ENCODE measurements around the gene MYG1.

The MYG1 gene

DNA sequence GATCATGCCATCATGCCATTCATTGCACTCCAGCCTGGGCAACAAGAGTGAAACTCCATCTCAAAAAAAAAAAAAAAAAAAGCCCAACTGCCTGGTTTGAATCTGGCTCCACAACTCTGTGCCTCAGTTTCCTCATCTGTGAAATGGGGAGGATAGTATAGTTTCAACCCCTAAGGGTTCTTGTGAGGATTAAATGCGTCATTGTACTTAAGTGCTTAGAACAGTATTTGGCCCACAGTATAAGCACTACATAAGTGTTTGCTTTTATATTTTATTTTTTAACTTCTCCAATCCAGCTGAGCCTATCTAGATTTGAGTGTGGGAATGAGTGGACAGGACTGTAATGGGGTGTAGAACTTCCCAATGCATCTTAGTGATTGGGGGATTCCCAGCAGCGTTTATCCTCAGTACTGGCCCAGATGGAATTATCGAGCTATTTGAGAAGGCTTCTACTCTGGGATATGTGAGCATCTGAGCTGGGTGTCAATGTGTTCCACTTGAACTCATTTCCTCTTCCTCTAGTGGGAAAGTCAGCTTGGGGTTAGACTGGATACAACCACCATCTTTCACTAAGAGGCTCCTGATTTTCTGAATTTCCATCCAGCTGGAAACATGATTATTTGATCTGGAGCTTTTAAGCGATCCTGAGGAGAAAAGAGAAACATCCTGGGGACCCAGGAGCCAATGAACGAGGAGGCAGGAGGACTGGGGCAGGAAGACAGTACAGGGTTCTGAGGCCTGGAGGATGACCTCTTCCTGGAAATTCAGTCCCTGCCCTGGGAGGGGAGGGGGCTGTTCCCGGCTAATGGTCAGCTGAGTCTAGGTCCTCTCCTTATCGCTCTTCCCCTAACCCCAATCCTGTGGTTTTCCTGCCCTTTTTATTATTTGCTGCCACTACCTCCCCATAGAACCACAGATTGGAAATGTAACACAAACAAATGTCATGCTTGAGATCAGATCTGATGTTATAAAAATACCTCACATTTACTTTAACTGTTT lies 40.7 kb upstream of the MYG1 start:
- TF ChIP-seq CTCF (IDR thresholded peaks at IDR 0.05): no peak

GRCh38 chr12:53259891-53260290 lies 39.6 kb upstream of the MYG1 start:
- TF ChIP-seq CTCF (IDR thresholded peaks at IDR 0.05): no peak

GRCh38 chr12:53265783-53266182 lies 33.7 kb upstream of the MYG1 start:
- no peak for TF ChIP-seq CTCF (IDR thresholded peaks at IDR 0.05)

DNA sequence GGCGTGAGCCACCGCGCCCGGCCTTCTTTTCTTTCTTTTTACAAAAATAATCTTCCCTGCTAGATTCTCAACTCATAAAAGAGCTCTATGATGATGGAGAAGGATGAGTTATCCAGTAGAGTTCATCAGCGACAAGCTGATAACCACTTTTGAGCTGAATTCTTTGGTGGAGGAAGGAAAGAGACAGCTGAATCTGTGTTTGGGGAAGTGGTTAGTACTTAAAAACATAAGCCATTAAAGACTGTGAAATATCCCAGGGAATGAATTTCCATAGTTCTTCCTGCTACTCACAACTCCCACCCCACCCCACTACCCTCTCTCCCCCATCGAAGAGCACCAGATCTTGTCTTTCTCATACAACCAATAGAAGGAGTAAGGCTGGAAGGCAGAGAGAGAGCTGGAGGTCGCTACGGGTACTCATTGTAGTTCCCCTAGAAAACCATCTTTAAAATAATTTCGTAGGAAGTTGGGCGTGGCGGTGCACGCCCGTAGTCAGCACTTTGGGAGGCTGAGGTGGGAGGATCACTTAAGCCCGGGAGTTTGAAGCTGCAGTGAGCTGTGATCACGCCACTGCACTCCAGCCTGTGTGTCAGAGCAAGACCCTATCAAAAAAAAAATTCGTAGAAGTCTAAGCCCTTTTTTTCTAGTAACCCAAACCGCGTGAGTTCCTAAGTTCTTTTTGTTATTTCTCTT lies 32.0 kb upstream of the MYG1 start:
- no peak for TF ChIP-seq CTCF (IDR thresholded peaks at IDR 0.05)

- TF ChIP-seq CTCF (IDR thresholded peaks at IDR 0.05): no peak; the same call in 1 of the 2 replicates
Observed at GRCh38 chr12:53267999-53268629, 31.4 kb upstream of the MYG1 start, which contains the start of gene ESPL1. Gene ESPL1, plus strand, starts transcription at chr12:53268299. Its CDS starts 468 bp downstream, at chr12:53268767.

DNA sequence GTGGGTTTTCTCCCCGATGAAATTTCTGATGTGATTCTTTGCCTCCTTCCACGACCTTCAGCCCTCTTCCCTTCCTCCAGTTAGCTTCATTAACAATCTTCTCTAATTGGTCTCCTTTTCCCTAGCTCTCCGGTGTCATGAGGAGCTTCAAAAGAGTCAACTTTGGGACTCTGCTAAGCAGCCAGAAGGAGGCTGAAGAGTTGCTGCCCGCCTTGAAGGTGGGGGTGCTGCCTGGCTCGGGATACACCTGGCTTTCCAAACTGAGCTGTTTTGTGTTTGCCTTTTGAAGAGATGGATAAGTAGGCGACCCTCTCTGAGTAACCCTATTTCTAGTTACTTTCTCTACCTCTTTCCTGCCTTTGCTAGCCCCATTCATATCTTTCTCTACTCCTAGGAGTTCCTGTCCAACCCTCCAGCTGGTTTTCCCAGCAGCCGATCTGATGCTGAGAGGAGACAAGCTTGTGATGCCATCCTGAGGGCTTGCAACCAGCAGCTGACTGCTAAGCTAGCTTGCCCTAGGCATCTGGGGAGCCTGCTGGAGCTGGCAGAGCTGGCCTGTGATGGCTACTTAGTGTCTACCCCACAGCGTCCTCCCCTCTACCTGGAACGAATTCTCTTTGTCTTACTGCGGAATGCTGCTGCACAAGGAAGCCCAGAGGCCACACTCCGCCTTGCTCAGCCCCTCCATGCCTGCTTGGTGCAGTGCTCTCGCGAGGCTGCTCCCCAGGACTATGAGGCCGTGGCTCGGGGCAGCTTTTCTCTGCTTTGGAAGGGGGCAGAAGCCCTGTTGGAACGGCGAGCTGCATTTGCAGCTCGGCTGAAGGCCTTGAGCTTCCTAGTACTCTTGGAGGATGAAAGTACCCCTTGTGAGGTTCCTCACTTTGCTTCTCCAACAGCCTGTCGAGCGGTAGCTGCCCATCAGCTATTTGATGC lies 30.6 kb upstream of the MYG1 start:
- no peak for TF ChIP-seq CTCF (IDR thresholded peaks at IDR 0.05)

Measured in LNCAP (cell line).